HL-60 (cell line): ENCODE measurements around the gene SH3RF3.

Experiments used
- DNase-seq, 2 experiments: peaks; one replicate each; pipeline ENCODE4 v3.0.0-alpha.2; 2010 to 2020; ENCODE audit warnings: low read depth in 1 of 2, low spot score in 1 of 2
- H3K27ac ChIP-seq: fragments of 250-450 bp; sonication (Bioruptor Pico); replicated peaks from 2 replicates; pipeline ENCODE4 v1.5.1; 2020; ENCODE audit warnings: mild to moderate bottlenecking, moderate library complexity
- H3K27me3 ChIP-seq: fragments of 250-450 bp; sonication (Bioruptor Pico); 2 replicates; pipeline ENCODE4 v1.5.1; 2021; ENCODE audit warnings: mild to moderate bottlenecking, moderate library complexity; ENCODE audit not compliant: insufficient read depth, poor library complexity, severe bottlenecking
- H3K4me3 ChIP-seq: replicated peaks from 2 replicates; pipeline ENCODE4 v1.5.1; 2011; ENCODE audit warnings: mild to moderate bottlenecking, control low read depth, low read length; ENCODE audit not compliant: insufficient read depth
- CTCF ChIP-seq: IDR thresholded peaks from one replicate; pipeline ENCODE4 v1.5.1; 2011; ENCODE audit warnings: low read length, control low read depth, inconsistent platforms; ENCODE audit not compliant: insufficient read depth
- GABPA ChIP-seq: IDR thresholded peaks from 2 replicates; pipeline ENCODE4 v1.6.1; 2012; ENCODE audit warnings: low read depth
- POLR2AphosphoS5 ChIP-seq: IDR thresholded peaks from 2 replicates; pipeline ENCODE4 v1.6.1; 2012; ENCODE audit warnings: low read depth
- SPI1 ChIP-seq: IDR thresholded peaks from 2 replicates; pipeline ENCODE4 v1.6.1; 2012; ENCODE audit warnings: low read depth, mild to moderate bottlenecking, borderline replicate concordance
- TF ChIP-seq, protein P1 (sequence below): IDR thresholded peaks from 2 replicates; pipeline ENCODE4 v1.6.1; 2012; ENCODE audit warnings: low read depth; ENCODE audit not compliant: insufficient replicate concordance

Gene SH3RF3

GRCh38 chr2:109239720-109240119 is 110.7 kb downstream of the SH3RF3 start:
- TF ChIP-seq SPI1 = no peak
- no peak for TF ChIP-seq POLR2AphosphoS5
- TF ChIP-seq, protein P1, sequence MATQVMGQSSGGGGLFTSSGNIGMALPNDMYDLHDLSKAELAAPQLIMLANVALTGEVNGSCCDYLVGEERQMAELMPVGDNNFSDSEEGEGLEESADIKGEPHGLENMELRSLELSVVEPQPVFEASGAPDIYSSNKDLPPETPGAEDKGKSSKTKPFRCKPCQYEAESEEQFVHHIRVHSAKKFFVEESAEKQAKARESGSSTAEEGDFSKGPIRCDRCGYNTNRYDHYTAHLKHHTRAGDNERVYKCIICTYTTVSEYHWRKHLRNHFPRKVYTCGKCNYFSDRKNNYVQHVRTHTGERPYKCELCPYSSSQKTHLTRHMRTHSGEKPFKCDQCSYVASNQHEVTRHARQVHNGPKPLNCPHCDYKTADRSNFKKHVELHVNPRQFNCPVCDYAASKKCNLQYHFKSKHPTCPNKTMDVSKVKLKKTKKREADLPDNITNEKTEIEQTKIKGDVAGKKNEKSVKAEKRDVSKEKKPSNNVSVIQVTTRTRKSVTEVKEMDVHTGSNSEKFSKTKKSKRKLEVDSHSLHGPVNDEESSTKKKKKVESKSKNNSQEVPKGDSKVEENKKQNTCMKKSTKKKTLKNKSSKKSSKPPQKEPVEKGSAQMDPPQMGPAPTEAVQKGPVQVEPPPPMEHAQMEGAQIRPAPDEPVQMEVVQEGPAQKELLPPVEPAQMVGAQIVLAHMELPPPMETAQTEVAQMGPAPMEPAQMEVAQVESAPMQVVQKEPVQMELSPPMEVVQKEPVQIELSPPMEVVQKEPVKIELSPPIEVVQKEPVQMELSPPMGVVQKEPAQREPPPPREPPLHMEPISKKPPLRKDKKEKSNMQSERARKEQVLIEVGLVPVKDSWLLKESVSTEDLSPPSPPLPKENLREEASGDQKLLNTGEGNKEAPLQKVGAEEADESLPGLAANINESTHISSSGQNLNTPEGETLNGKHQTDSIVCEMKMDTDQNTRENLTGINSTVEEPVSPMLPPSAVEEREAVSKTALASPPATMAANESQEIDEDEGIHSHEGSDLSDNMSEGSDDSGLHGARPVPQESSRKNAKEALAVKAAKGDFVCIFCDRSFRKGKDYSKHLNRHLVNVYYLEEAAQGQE = no peak
- no peak for TF ChIP-seq CTCF
- TF ChIP-seq GABPA = no peak
- DNase-seq = no peak
- Histone ChIP-seq H3K27me3 (no peaks in the 10 kb centered on the region), H3K27ac (peak overlapping the region; percentile 80), H3K4me3 (no peak overlapping the region)

DNA sequence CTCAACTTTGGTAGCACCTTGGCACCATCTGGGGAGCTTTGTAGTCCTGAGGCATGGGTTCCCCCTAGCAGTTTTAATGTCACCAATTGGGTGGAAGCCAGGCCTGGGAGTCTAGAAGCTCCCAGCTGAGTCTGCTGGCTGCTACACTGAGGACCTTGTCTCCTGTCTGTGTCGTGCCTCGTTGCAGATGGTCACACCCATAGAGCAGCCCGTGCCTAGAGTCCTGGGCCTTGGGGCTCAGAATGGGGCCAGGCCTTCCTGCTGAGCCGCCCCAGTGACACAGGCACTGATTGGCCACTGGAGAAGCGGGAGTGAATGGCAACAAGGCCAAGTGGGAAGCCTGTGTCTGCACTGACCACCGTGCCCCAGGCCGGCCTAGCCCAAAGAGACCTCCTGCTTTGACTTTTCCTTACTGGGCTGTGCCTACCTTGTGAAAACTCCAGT is 113.2 kb downstream of the SH3RF3 start:
- no peak for TF ChIP-seq SPI1
- TF ChIP-seq CTCF = no peak
- no peak for TF ChIP-seq POLR2AphosphoS5
- no peak for TF ChIP-seq GABPA
- TF ChIP-seq, protein P1 = no peak
- Histone ChIP-seq H3K4me3 (no peak overlapping the region), H3K27ac (no peak overlapping the region), H3K27me3 (no peaks in the 10 kb centered on the region)
- no peak for DNase-seq

DNA sequence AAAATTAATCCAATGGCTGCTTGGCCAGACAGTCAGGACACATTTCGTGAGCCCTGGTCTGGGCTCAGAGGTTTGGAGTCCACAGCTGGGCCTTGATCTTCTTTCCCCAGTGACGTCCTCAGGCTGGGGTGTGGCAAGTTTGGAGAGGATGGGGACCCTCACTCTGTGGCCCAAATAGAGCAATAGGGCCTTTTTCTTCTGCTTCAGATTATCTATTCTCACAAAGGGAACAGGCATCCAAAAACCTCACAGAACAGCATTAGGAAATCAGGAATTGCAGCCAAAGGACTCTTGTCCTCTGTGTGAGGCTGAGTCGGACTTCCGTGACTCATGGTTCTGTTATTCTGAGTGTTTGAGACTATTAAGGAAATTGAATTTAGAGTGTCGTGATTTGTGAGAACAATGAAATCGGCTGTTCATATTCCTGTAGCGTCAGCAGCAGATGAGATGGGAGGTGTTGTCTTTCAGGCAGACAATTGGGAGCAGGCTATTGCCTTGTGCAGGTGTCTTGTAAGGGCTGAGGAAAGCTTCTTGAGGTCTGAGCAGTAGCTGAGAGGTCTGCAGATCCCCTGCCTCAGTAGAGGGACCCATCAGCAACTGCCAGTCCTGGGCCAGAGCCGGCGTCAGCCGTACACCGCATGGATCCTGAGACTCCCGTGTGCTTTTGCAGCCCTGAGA is 113.8 kb downstream of the SH3RF3 start:
- Histone ChIP-seq H3K4me3 (no peak overlapping the region), H3K27me3 (no peaks in the 10 kb centered on the region), H3K27ac (no peak overlapping the region)
- TF ChIP-seq SPI1 (no peak), POLR2AphosphoS5 (no peak), CTCF (no peak), GABPA (no peak)
- TF ChIP-seq, protein P1 = no peak
- no peak for DNase-seq
